Gastroesophageal sphincter (tissue), 4 donors: ENCODE measurements around the gene XYLT1. TPM values are rescaled to one million over a fixed set of nuclear protein-coding genes. Genes with fewer than 3 reads are reported as not detected.

Experiments used
- ATAC-seq: fragments of 150-250 bp; one replicate; pipeline ENCODE4 v1.9.1; 2016; ENCODE audit warnings: mild to moderate bottlenecking, moderate library complexity
- H3K27ac ChIP-seq, 4 donors: fragments of 200-600 bp; sonication (generic) in 3 of 4; 1 replicate in 3 of 4; 2 replicates in 1 of 4; pipeline ENCODE4 v1.5.1; 2016 to 2019
- H3K27me3 ChIP-seq: fragments of 200-600 bp; sonication (generic); one replicate; pipeline ENCODE4 v1.5.1; 2019
- H3K36me3 ChIP-seq, 2 donors: fragments of 200-600 bp; sonication (generic); one replicate each; pipeline ENCODE4 v1.5.1; 2019; ENCODE audit warnings: control low read depth in 1 of 2
- H3K4me1 ChIP-seq, 3 donors: fragments of 200-600 bp; sonication (generic); 1 replicate in 2 of 3; 2 replicates in 1 of 3; pipeline ENCODE4 v1.5.1; 2016 to 2019; ENCODE audit warnings: control low read depth in 2 of 3
- H3K4me3 ChIP-seq, 2 donors: fragments of 200-600 bp; sonication (generic); one replicate each; pipeline ENCODE4 v1.5.1; 2019; ENCODE audit warnings: mild to moderate bottlenecking in 1 of 2, moderate library complexity in 1 of 2
- H3K9me3 ChIP-seq, 3 donors: fragments of 200-600 bp; sonication (generic); one replicate each; pipeline ENCODE4 v1.5.1; 2017 to 2019; ENCODE audit warnings: control low read depth in 2 of 3
- CTCF ChIP-seq, 4 experiments: fragments of 200-600 bp in 2 of 4; fragments of 450-650 bp in 2 of 4; sonication (generic) in 1 of 4; IDR thresholded peaks; one replicate each; pipeline ENCODE4 v1.5.1; 2017 to 2019; ENCODE audit warnings: antibody characterized with exemption in 4 of 4, mild to moderate bottlenecking in 2 of 4, moderate library complexity in 2 of 4
- EP300 ChIP-seq: sonication (generic); formaldehyde crosslinking; IDR thresholded peaks from one replicate; pipeline ENCODE4 v1.6.1; 2017; ENCODE audit warnings: antibody characterized with exemption, mild to moderate bottlenecking
- POLR2A ChIP-seq, 2 donors: fragments of 450-650 bp; IDR thresholded peaks; one replicate each; pipeline ENCODE4 v1.6.1; 2017; ENCODE audit warnings: antibody characterized with exemption in 2 of 2, mild to moderate bottlenecking in 2 of 2, moderate library complexity in 1 of 2
- POLR2AphosphoS5 ChIP-seq: sonication (generic); formaldehyde crosslinking; IDR thresholded peaks from one replicate; pipeline ENCODE4 v1.6.1; 2017; ENCODE audit warnings: antibody characterized with exemption
- WGBS, 2 donors: methylation state at CpG; one replicate each; pipeline ENCODE4 v1.1.5; 2018; ENCODE audit warnings: low coverage in 1 of 2; 5-methylcytosine and 5-hydroxymethylcytosine counted together
- total RNA-seq, 4 donors: library from RNA; depleted of rRNA; stranded (reverse); fragments of >200 nt; gene quantifications; one replicate each; pipeline ENCODE4 v1.1.0, GENCODE V29; 2016

The XYLT1 gene
- total RNA-seq, 4 donors from 2014 or later: 19.1 to 51.6 (median 23.7) TPM

GRCh38 chr16:17333229-17333628 lies 137.5 kb downstream of the XYLT1 start:
- ATAC-seq: no peak
- 44 to 76% methylated on average over 1 to 2 of the region's 2 CpGs for WGBS, 2 donors
- no peak for TF ChIP-seq POLR2AphosphoS5
- TF ChIP-seq POLR2A (IDR thresholded peaks at IDR 0.05): no peak
- TF ChIP-seq CTCF (IDR thresholded peaks at IDR 0.05): no peak
- no peak for TF ChIP-seq EP300
- peak overlapping the region; percentile 36 to 96 (median 78) for H3K27ac ChIP-seq
- H3K36me3 ChIP-seq: no peaks in the 10 kb centered on the region
- H3K27me3 ChIP-seq: no peaks in the 10 kb centered on the region
- H3K4me3 ChIP-seq: no peak overlapping the region
- no peaks in the 10 kb centered on the region for H3K9me3 ChIP-seq
- peaks cover 0 to 75% (median 8%) of the 10 kb centered on the region in 3 donors for H3K4me1 ChIP-seq

GRCh38 chr16:17331991-17332390 lies 138.8 kb downstream of the XYLT1 start:
- Histone ChIP-seq H3K36me3 (no peaks in the 10 kb centered on the region), H3K4me3 (no peak overlapping the region), H3K4me1 (peaks cover 0 to 81% (median 11%) of the 10 kb centered on the region in 3 donors), H3K9me3 (no peaks in the 10 kb centered on the region), H3K27me3 (no peaks in the 10 kb centered on the region), H3K27ac (peak overlapping the region in 3 of 4 donors; percentile 72 to 96 (median 80))
- ATAC-seq: no peak
- no peak for TF ChIP-seq EP300
- no peak for TF ChIP-seq POLR2A (IDR thresholded peaks at IDR 0.05)
- TF ChIP-seq POLR2AphosphoS5: no peak
- TF ChIP-seq CTCF (IDR thresholded peaks at IDR 0.05): no peak
- no CpG with 5 or more reads among the region's 4 CpGs for WGBS, 2 donors

GRCh38 chr16:17331071-17331607 lies 139.6 kb downstream of the XYLT1 start:
- H3K4me1 ChIP-seq: peaks cover 0 to 75% (median 11%) of the 10 kb centered on the region in 3 donors
- no peaks in the 10 kb centered on the region for H3K9me3 ChIP-seq
- peak; percentile 88 for ATAC-seq
- WGBS, 2 donors: 56 to 57% methylated on average over 2 to 4 of the region's 10 CpGs
- H3K27me3 ChIP-seq: no peaks in the 10 kb centered on the region
- no peak overlapping the region for H3K4me3 ChIP-seq
- TF ChIP-seq POLR2A (IDR thresholded peaks at IDR 0.05): no peak
- TF ChIP-seq CTCF (IDR thresholded peaks at IDR 0.05): no peak
- TF ChIP-seq EP300: no peak
- peak; percentile 55 for TF ChIP-seq POLR2AphosphoS5
- no peaks in the 10 kb centered on the region for H3K36me3 ChIP-seq
- peak overlapping the region in 3 of 4 donors; percentile 72 to 96 (median 80) for H3K27ac ChIP-seq

GRCh38 chr16:17330044-17330443 lies 140.7 kb downstream of the XYLT1 start:
- Histone ChIP-seq H3K27ac (peak overlapping the region; percentile 78 to 96 (median 82)), H3K4me1 (peaks cover 0 to 70% (median 11%) of the 10 kb centered on the region in 3 donors), H3K36me3 (no peaks in the 10 kb centered on the region), H3K27me3 (no peaks in the 10 kb centered on the region), H3K4me3 (no peak overlapping the region), H3K9me3 (no peaks in the 10 kb centered on the region)
- TF ChIP-seq EP300 (no peak), POLR2A (IDR thresholded peaks at IDR 0.05) (no peak), CTCF (IDR thresholded peaks at IDR 0.05) (no peak), POLR2AphosphoS5 (no peak)
- peak; percentile 20 for ATAC-seq
- 0 to 72% methylated on average over 1 to 2 of the region's 4 CpGs for WGBS, 2 donors

- H3K4me1 ChIP-seq: peaks cover 0 to 68% (median 11%) of the 10 kb centered on the region in 3 donors
- H3K9me3 ChIP-seq: no peaks in the 10 kb centered on the region
- peak overlapping the region; percentile 78 to 96 (median 82) for H3K27ac ChIP-seq
- no peak for ATAC-seq
- no peaks in the 10 kb centered on the region for H3K27me3 ChIP-seq
- TF ChIP-seq POLR2AphosphoS5 (no peak), EP300 (no peak), POLR2A (IDR thresholded peaks at IDR 0.05) (no peak), CTCF (IDR thresholded peaks at IDR 0.05) (no peak)
- WGBS, 2 donors: 44 to 60% methylated on average over 5 of the region's 5 CpGs
- no peak overlapping the region for H3K4me3 ChIP-seq
- H3K36me3 ChIP-seq: no peaks in the 10 kb centered on the region
Measured at GRCh38 chr16:17329391-17329790, 141.4 kb downstream of the XYLT1 start.
